HUES6 (cell line): ENCODE results near the gene POU6F2.

Experiments
- H3K27ac ChIP-seq: 2 replicates; pipeline ENCODE4 v1.7.0; 2013; ENCODE audit warnings: low read depth, mild to moderate bottlenecking, low read length, inconsistent platforms
- H3K27me3 ChIP-seq: 2 replicates; pipeline ENCODE4 v1.6.1; 2013; ENCODE audit warnings: low read length; ENCODE audit not compliant: control insufficient read depth, insufficient read depth
- H3K36me3 ChIP-seq: 2 replicates; pipeline ENCODE4 v1.6.1; 2013; ENCODE audit warnings: low read length; ENCODE audit not compliant: control insufficient read depth, insufficient read depth
- H3K4me1 ChIP-seq: 2 replicates; pipeline ENCODE4 v1.6.1; 2013; ENCODE audit warnings: low read length; ENCODE audit not compliant: control insufficient read depth, insufficient read depth
- H3K4me3 ChIP-seq: 2 replicates; pipeline ENCODE4 v1.5.1; 2013; ENCODE audit warnings: low read depth, low read length
- H3K9ac ChIP-seq: one replicate; pipeline ENCODE4 v1.6.1; 2013; ENCODE audit warnings: mild to moderate bottlenecking, low read length
- H3K9me3 ChIP-seq: 2 replicates; pipeline ENCODE4 v1.6.1; 2013; ENCODE audit warnings: low read depth, low read length; ENCODE audit not compliant: control insufficient read depth, insufficient read depth

Gene POU6F2

GRCh38 chr7:38977685-38978084 is at the start of gene POU6F2:
POU6F2 (plus strand) TSS chr7:38977909; CDS start chr7:38977954, 45 bp downstream.
- Histone ChIP-seq H3K36me3 (no peaks in the 10 kb centered on the region), H3K9ac (no peak within 1 kb of the TSS), H3K9me3 (no peaks in the 10 kb centered on the region), H3K27me3 (peaks cover 23% of the 10 kb centered on the region), H3K27ac (no peak within 1 kb of the TSS), H3K4me3 (peak within 1 kb of the TSS; percentile 2; the same call in 1 of the 2 replicates), H3K4me1 (peaks cover 6% of the 10 kb centered on the region)

- no peaks in the 10 kb centered on the region for H3K27me3 ChIP-seq
- no peaks in the 10 kb centered on the region for H3K9me3 ChIP-seq
- no peak overlapping the region for H3K4me3 ChIP-seq
- no peak overlapping the region for H3K27ac ChIP-seq
- no peak overlapping the region for H3K9ac ChIP-seq
- peaks cover 9% of the 10 kb centered on the region; the same call in 1 of the 2 replicates for H3K4me1 ChIP-seq
- H3K36me3 ChIP-seq, result no peaks in the 10 kb centered on the region
Measured at GRCh38 chr7:38928506-38928905, 49.2 kb upstream of the POU6F2 start.

GRCh38 chr7:38929460-38930171 is 48.1 kb upstream of the POU6F2 start:
- Histone ChIP-seq H3K36me3 (no peaks in the 10 kb centered on the region), H3K4me1 (peaks cover 9% of the 10 kb centered on the region), H3K27ac (no peak overlapping the region), H3K9me3 (no peaks in the 10 kb centered on the region), H3K9ac (no peak overlapping the region), H3K4me3 (no peak overlapping the region), H3K27me3 (no peaks in the 10 kb centered on the region)

- Histone ChIP-seq H3K4me1 (peaks cover 9% of the 10 kb centered on the region), H3K27me3 (no peaks in the 10 kb centered on the region), H3K4me3 (no peak overlapping the region), H3K36me3 (no peaks in the 10 kb centered on the region), H3K9ac (no peak overlapping the region), H3K9me3 (no peaks in the 10 kb centered on the region), H3K27ac (no peak overlapping the region)
Measured at GRCh38 chr7:38932509-38933168, 45.1 kb upstream of the POU6F2 start.

GRCh38 chr7:38934051-38934450 is 43.7 kb upstream of the POU6F2 start:
- Histone ChIP-seq H3K36me3 (no peaks in the 10 kb centered on the region), H3K4me1 (peaks cover 9% of the 10 kb centered on the region), H3K27me3 (no peaks in the 10 kb centered on the region), H3K4me3 (no peak overlapping the region), H3K27ac (no peak overlapping the region), H3K9ac (no peak overlapping the region), H3K9me3 (no peaks in the 10 kb centered on the region)

- Histone ChIP-seq H3K36me3 (no peaks in the 10 kb centered on the region), H3K4me3 (no peak overlapping the region), H3K27me3 (no peaks in the 10 kb centered on the region), H3K9me3 (no peaks in the 10 kb centered on the region), H3K9ac (no peak overlapping the region), H3K4me1 (peaks cover 4% of the 10 kb centered on the region), H3K27ac (no peak overlapping the region)
Measured at GRCh38 chr7:38934536-38934935, 43.2 kb upstream of the POU6F2 start.

- Histone ChIP-seq H3K27me3 (no peaks in the 10 kb centered on the region), H3K4me3 (no peak overlapping the region), H3K27ac (no peak overlapping the region), H3K36me3 (no peaks in the 10 kb centered on the region), H3K9me3 (no peaks in the 10 kb centered on the region), H3K9ac (no peak overlapping the region), H3K4me1 (no peaks in the 10 kb centered on the region; the same call in 1 of the 2 replicates)
Measured at GRCh38 chr7:38936641-38937040, 41.1 kb upstream of the POU6F2 start.

- no peak overlapping the region for H3K9ac ChIP-seq
- H3K27ac ChIP-seq, result no peak overlapping the region
- no peaks in the 10 kb centered on the region for H3K9me3 ChIP-seq
- H3K4me1 ChIP-seq, result no peaks in the 10 kb centered on the region; the same call in 1 of the 2 replicates
- no peak overlapping the region for H3K4me3 ChIP-seq
- H3K36me3 ChIP-seq, result no peaks in the 10 kb centered on the region
- no peaks in the 10 kb centered on the region for H3K27me3 ChIP-seq
Measured at GRCh38 chr7:38938001-38938485, 39.7 kb upstream of the POU6F2 start.

GRCh38 chr7:38938589-38938988 is 39.1 kb upstream of the POU6F2 start:
- Histone ChIP-seq H3K27me3 (no peaks in the 10 kb centered on the region), H3K9ac (no peak overlapping the region), H3K4me3 (no peak overlapping the region), H3K4me1 (no peaks in the 10 kb centered on the region; the same call in 1 of the 2 replicates), H3K9me3 (no peaks in the 10 kb centered on the region), H3K36me3 (no peaks in the 10 kb centered on the region), H3K27ac (no peak overlapping the region)

- H3K9me3 ChIP-seq, result no peaks in the 10 kb centered on the region
- H3K9ac ChIP-seq, result no peak overlapping the region
- H3K27ac ChIP-seq, result no peak overlapping the region
- H3K27me3 ChIP-seq, result no peaks in the 10 kb centered on the region
- H3K36me3 ChIP-seq, result no peaks in the 10 kb centered on the region
- H3K4me3 ChIP-seq, result no peak overlapping the region
- no peaks in the 10 kb centered on the region; the same call in 1 of the 2 replicates for H3K4me1 ChIP-seq
Measured at GRCh38 chr7:38940774-38941173, 36.9 kb upstream of the POU6F2 start.

GRCh38 chr7:38942431-38943051 is 35.2 kb upstream of the POU6F2 start:
- H3K27me3 ChIP-seq, result no peaks in the 10 kb centered on the region
- no peak overlapping the region for H3K4me3 ChIP-seq
- H3K4me1 ChIP-seq, result no peaks in the 10 kb centered on the region; the same call in 1 of the 2 replicates
- no peak overlapping the region for H3K27ac ChIP-seq
- H3K9ac ChIP-seq, result no peak overlapping the region
- H3K9me3 ChIP-seq, result no peaks in the 10 kb centered on the region
- no peaks in the 10 kb centered on the region for H3K36me3 ChIP-seq
